M059J (cell line): ENCODE measurements around the gene NLRC3. TPM values are rescaled to one million over a fixed set of nuclear protein-coding genes. Genes with fewer than 3 reads are reported as not detected.
A peak's percentile ranks its signal among the peaks of the same experiment; 100 is the strongest.
"Not testable (repeated sequence)": the region's sequence is repeated elsewhere in the genome, so short reads cannot be mapped to it uniquely, and the experiment has no call there.

Experiments used
- DNase-seq: peaks from one replicate; pipeline ENCODE4 v3.0.0-alpha.2; 2012; ENCODE audit warnings: low read depth
- total RNA-seq: library from RNA; depleted of rRNA; stranded (reverse); fragments of >200 nt; shearing (Covaris generic); gene quantifications from 2 replicates; pipeline ENCODE4 v1.2.3, GENCODE V29; 2014; rRNA removed

Gene NLRC3
- total RNA-seq, 1 experiment from 2014 or later = not detected

DNA sequence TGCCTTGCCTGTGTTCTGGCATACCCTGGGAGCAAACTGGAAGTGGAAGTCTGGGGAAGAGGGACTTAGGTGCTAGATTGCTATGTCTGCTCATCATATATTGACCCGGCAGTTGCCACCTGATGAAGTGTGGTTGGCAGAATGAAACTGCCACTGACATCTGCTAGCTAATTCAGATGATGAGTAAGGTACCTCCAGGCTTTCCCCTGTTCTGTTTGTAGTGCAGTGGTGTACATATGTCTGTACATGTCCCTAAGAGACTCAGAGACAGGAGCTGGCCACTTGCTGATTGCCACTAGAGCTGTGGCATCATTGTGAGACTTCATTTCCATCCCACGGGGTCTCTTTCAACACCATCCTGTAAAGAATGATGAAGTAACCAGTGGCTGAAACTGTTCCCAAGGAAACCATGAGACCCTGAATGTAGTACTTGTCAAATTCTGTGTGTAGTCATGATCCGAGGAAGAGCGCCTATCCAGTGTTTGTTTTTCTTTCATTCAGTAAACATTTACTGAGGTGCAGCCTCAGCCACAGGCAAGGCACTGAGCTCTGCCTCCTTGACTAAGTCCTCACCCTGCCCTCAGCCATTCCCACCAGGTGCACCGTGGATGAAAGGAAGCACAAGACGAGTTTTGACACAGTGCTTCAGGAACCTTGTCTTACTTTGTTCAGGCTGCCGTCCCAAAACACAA, 63.2 kb downstream of the NLRC3 start:
- no peak for DNase-seq

DNA sequence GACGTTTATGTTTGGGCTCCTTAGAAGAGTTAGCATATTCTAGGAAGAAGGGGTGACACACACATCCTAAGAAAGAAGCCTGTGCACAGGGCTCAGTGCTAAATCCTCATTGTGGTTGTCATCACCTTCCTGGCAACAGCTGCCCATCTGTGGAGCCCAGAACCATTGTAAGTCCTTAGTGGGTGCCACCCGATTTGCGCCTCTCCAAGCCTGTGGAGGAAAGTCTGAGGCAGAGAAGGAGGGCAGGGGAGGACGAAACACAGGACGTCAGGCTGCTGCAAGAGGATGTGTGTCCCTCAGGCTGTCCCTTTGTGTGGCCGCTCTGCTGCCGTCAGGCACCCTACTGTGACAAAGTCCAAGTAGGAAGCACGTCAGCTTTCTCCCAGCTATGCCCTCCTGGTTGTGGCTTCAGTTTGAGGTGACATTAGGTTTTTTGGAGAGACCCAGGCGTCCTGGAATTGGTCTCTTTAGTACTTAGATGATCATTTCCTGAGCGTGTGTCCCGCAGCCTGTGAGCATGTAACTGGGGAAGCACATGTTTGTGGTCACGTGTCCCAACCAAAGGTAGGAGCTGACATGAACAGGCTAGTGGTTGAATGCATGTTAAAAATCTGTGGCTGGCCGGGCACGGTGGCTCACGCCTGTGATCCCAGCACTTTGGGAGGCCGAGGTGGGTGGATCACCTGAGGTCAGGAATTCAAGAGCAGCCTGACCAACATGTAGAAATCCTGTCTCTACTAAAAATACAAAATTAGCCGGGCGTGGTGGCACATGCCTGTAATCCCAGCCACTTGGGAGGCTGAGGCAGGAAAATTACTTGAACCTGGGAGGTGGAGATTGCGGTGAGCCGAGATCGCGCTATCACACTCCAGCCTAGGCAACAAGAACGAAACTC, 65.7 kb downstream of the NLRC3 start:
- DNase-seq = no peak

DNA sequence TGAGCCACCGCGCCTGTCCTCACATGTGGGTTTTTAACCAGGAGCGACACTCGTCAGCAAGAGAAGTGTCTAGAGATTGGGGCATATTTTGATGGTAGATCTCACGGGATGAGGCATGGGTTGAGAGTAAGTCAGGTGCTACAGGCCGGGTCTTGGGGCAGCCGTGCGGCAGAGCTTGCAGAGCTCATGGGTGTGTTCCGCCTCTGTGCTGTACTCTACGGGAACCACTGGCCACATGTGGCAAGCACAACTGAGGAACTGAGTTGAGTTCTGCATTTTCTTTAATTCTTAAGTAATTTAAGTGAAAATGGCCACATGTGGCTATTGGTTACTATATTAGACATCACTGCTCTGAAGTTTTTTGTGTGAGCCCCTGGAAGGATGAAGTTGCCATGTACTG, 66.8 kb downstream of the NLRC3 start:
- no peak for DNase-seq

DNA sequence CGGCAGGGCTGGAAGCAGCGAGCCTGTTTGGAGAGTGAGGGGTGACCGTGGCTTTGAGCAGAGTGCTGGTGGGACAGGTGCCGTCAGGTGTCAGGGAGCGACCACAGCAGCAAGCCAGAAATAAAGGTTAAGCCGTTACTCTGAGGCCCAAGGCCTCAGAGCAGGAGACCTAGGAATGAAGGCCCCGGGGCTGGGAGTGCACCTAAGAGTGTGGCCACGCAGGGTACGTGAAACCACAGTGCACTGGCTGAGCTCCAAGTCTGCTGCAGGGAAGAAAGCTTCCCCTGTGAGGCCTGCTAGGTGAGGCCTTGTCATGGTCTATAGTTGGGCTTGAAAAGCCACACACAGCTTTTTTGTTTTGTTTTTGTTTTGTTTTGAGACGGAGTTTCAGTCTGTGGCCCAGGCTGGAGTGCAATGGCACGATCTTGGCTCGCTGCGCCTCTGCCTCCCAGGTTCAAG, 67.7 kb downstream of the NLRC3 start:
- peak; percentile 89 for DNase-seq

DNA sequence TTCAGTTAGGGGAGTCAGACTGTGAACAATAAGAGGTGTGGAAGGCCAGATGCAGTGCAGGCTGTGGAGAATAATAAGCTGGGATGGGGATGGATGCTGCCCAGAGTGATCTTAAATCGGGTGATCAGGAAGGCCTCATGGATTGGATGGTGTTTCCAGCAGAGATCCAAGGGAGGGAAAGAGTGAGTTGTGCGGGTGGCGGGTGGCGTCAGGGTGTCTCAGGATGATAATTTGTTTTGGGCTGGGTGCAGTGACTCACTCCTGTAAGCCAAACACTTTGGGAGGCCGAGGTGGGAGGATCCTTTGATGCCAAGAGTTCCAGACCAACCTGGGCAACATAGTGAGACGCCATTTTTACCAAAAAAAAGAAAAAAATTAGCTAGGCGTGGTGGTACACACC, 68.5 kb downstream of the NLRC3 start:
- peak; percentile 24 for DNase-seq

DNA sequence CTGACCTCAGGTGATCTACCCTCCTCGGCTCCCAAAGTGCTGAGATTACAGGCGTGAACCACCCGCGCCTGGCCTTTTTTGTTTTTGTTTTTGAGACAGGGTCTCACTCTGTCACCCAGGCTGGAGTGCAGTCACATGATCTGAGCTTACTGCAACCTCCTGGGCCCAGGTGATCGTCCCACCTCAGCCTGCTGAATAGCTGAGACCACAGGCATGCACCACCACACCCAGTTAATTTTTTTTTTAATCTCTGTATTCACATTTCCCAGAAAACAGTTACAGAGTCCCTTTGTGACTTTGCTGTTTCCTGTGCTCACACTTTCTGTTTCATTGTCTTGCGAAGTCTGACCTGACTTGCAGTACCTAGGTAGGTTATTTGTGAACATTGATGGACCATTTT, 73.7 kb downstream of the NLRC3 start:
- no peak for DNase-seq

DNA sequence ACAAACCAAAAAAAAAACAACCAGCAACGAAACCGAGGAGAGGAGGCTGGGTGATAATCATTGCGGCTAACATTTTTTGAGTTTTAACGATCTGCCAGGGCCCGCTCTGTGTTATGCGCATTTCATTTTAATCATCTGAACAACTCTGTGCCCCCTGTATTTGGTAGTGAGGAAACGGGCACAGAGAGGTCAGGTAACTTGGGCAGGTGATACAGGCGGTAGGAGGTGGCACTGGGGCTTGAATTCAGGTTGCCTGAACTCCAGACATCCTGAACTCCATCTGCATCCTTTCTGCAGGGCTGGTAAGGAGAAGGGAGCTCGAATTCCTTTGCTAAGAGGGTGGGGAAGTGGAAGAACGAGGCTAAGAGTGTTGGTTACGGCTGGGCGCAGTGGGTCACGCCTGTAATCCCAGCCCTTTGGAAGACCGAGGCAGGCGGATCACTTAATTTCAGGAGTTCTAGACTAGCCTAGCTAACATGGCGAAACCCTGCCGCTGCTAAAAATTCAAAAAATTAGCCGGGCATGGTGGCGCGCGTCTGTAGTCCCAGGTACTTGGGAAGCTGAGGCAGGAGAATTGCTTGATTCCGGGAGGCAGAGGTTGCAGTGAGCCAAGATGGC, 75.3 kb downstream of the NLRC3 start:
- DNase-seq = no peak

DNA sequence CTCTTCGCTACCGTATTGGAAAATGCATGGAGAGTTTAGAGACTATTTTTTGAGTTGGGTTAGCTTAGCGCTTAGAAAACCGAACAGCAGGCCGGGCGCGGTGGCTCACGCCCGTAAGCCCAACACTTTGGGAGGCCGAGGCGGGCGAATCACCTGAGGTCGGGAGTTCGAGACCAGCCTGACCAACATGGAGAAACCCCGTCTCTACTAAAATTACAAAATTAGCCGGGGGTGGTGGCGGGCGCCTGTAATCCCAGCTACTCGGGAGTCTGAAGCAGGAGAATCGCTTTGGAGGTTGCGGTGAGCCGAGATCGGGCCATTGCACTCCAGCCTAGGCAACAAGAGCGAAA, 75.8 kb downstream of the NLRC3 start:
- not testable (repeated sequence) for DNase-seq

DNA sequence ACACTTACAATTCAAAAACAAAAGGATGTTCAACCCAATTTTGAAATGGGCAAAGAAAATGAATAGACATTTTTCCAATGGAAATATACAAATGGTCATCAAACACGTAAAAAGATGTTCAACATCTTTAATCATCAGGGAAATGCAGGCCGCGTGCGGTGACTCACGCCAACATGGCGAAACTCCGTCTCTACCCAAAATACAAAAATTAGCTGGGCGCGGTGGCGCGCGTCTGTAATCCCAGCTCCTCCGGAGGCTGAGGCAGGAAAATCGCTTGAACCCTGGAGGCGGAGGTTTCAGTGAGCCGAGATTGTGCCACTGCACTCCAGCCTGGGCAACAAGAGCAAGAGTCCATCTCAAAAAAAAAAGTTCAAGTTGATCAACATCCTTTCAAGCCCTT, 78.2 kb downstream of the NLRC3 start:
- no peak for DNase-seq

DNA sequence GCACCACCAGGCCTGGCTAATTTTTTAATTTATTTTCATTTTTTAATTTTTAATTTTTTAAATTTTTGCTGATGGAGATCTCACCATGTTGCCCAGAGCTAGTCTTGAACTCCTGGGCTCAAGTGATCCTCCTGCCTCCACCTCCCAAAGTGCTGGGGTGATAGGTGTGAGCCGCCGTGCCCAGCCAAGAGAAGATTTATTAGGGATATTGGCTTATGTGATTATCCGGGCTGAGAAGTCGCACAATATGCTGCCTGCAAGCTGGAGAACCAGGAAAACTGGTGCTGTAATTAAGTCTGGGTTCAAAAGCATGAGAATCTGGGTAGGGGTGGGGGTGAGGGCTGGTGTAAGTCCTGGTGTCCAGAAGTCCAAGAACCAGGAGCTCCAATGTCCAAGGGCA, 79.4 kb downstream of the NLRC3 start:
- no peak for DNase-seq

DNA sequence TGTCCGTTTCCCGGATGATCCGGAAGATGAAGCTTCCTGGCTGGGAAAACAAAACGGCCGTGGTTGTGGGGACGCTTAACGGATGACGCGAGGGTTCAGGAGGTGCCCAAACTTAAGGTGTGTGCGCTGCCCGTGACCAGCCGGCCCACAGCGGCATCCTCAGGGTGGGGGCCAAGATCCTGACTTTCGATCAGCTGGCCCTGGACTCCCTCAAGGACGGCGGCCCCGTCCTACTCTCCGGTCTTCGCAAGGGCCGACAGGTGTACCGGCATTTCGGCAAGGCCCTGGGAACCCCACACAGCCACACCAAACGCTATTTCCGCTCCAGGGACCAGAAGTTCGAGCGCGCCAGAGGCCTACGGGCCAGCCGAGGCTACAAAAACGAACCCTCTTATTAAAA, 80.8 kb downstream of the NLRC3 start:
- no peak for DNase-seq

DNA sequence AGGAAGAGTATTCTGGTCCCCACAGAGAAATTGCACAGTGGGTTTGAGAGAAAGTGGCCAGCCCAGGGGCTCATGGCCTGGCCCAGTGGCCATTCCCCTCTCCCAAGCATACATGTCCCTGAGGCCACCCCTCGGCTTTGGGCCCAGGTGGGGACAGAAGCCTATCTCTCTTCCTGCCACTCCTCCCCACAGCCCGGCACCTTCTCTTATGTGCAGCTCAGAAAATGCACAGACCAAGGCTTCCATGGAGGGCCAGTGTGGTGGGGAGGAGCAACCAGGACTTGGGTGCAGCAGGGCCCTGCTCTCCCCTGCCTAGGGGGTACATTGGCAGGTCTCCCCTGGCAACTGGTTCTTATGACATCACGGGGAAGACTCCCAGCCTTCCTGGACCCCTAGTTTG, 82.0 kb downstream of the NLRC3 start, which contains the start of gene C16orf90:
TSS of gene C16orf90 (minus strand) at position 314 of the 400 bp plus-strand sequence. CDS start at position 246, 68 bp downstream.
- no peak for DNase-seq

DNA sequence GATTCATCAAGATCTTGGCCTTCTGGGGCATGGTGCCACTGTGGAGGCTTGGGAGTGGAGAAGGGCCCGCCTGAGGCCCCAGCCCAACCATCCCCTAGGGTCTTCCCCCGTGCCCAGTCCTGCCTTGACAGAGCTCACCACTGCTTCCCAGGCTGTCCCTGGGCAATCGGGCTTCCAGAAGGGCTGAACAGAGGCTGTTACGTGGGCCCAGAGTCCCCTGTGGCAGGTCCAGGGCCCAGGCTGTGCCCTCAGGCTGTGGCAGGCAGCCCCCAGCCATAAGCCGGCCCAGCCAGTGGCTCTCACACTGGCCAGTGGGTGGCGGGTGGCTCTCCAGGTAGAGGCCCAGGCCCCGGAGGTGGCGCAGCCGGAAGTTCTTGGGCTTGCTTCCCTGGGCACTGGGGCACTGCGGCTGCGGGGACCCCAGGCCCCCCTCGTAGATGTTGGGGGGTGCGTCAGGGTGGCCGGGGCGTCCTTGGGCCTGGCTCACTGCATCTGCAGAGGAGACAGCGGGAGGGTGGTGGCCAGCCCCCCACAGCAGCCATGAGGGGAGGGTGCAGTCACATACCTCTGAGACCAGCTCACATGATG, 82.7 kb downstream of the NLRC3 start:
- DNase-seq = no peak

DNA sequence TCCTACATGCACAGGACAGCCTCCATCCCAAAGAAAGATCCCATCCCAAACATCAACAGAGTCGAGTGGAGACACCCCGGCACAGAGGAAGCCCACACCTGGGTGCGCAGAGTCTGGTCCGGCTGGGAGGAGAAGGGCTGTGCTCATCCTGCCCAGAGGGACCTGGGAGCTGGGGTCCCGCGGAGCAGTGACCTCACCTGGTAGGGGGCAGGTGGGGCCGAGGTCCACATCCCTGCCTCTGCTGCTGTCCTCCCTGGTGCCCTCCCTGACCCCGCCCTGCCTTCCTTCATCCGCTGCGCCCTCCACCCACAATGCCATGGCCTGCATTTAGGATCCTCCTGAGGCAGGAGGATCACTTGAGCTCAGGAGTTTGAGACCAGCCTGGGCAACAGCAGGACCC, 84.8 kb downstream of the NLRC3 start:
- no peak for DNase-seq

DNA sequence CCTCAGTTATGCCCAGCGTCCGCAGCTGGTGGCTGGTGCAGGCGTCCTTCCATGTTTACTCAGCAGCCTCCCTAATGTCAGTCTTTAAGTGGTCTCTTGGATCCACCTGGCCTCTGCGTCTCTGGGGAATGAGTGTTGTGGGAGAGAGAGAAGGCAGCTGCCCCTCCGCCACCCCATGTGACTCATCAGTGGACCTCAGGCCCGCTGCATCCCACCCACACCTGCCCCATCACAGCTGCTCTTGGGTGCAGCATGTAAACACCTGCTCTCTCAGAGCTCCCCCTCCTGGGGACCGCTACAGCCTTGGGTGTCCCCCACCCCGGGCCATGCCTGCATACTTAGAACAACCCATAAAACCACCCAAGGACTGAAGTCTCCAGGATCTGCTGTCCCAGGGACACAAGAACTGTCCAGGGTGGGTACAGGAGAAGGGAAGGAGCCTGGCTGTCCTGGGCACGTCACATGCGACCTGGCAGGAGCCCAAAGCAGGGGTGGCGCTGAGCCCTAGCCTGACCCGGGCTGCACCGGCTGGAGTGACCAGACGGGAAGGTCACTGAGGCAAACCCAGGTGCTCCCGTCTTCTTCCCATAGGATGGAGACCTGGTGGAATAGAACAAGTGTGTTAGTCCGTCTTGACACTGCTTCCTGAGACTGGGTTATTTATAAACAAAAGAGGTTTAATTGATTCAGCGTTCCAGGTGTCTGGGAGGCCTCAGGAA, 86.1 kb downstream of the NLRC3 start:
- DNase-seq = no peak

Other genes with a start within 250 kb of the NLRC3 start
- gene OR2C1, start 221.5 kb downstream of the NLRC3 start, total RNA-seq = not detected in 2 replicates
- gene ZSCAN32, start 176.4 kb downstream of the NLRC3 start, total RNA-seq = 19.6 and 22.9 TPM in 2 replicates
- 11.8 and 14.1 TPM in 2 replicates for gene ZNF174, start 176.2 kb downstream of the NLRC3 start, total RNA-seq
- gene ZNF597, start 133.9 kb downstream of the NLRC3 start, total RNA-seq = 3.4 and 4.9 TPM in 2 replicates
- gene NAA60, start 133.7 kb downstream of the NLRC3 start, total RNA-seq = 9.1 and 18.8 TPM in 2 replicates
- gene C16orf90, start 81.9 kb downstream of the NLRC3 start, total RNA-seq = not detected in 2 replicates
- gene CLUAP1, start 76.4 kb downstream of the NLRC3 start, total RNA-seq = 13.9 and 16.5 TPM in 2 replicates
- gene SLX4, start 34.2 kb upstream of the NLRC3 start, total RNA-seq = 4.8 and 8.3 TPM in 2 replicates
- gene DNASE1, start 77.3 kb upstream of the NLRC3 start, total RNA-seq = 8.3 and 21.1 TPM in 2 replicates
- gene TRAP1, start 140.1 kb upstream of the NLRC3 start, total RNA-seq = 50.5 and 66.9 TPM in 2 replicates